Subcutaneous preadipocyte (primary cell): Measurements from ENCODE around the gene PNLIP. TPM values are rescaled to one million over a fixed set of nuclear protein-coding genes. Genes with fewer than 3 reads are reported as not detected.

Source experiments
- small RNA-seq: library from RNA; depleted of rRNA; stranded (forward); fragments of <200 nt; gene quantifications from one replicate; pipeline ENCODE3, GENCODE V24; 2012
- total RNA-seq: library from RNA; depleted of rRNA; stranded (reverse); fragments of >200 nt; gene quantifications from 2 replicates; pipeline ENCODE4 v1.2.3, GENCODE V29; 2012

Gene PNLIP
- not detected in 2 replicates for total RNA-seq

DNA sequence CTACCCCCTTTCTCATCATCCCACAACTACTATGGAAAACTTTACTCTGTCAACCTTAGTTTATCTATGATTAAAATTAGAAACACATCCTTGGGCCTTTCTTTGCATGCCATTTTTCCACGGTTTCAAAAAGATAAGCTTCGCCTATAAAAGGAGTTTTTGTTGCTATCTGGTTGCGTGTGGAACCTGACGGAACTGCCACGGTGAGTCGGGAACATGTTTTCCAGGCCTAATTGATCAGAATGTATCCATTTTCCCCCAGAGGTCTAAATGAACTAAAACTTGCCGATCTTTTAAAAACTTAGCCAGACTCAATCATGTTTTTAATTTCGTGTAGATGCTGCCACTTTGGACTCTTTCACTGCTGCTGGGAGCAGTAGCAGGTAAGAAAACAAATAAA lies at the start of gene PNLIP:
Gene PNLIP (plus strand): TSS at position 176 of the 400 bp plus-strand sequence. CDS start 162 bp downstream, at position 338.

GRCh38 chr10:116590590-116591444 lies 45.1 kb downstream of the PNLIP start, which contains the start of gene PNLIPRP1:
Gene PNLIPRP1 (plus strand): TSS chr10:116590959. CDS start chr10:116591130, 171 bp downstream.

Small RNA genes lying within 50 kb of the gene (small RNA-seq; reads per million reads assigned to genes)
- not detected for gene RNU6-1090P

Other genes with a start within 250 kb of the PNLIP start
- gene CCDC172, start 221.5 kb upstream of the PNLIP start, total RNA-seq: not detected in 2 replicates
- gene PNLIPRP3, start 118.1 kb upstream of the PNLIP start, total RNA-seq: 0.37 and 1.2 TPM in 2 replicates
- gene PNLIPRP1, start 45.0 kb downstream of the PNLIP start, total RNA-seq: not detected in 2 replicates
- gene PNLIPRP2, start 75.0 kb downstream of the PNLIP start, total RNA-seq: not detected in 2 replicates
- 13.2 and 14.5 TPM in 2 replicates for gene HSPA12A, start 196.6 kb downstream of the PNLIP start, total RNA-seq